ENCODE data around the gene PLG. TPM values are rescaled to one million over a fixed set of nuclear protein-coding genes. Genes with fewer than 3 reads are reported as not detected.
"Not testable (repeated sequence)": the region's sequence is repeated elsewhere in the genome, so short reads cannot be mapped to it uniquely, and the experiment has no call there.

Gene PLG
- total RNA-seq, 5 donors from 2014 or later (not counting 1 experiment from before 2014, with no cell fraction given): 0.73 to 1.9 (median 0.76) TPM; not detected in 2

DNA sequence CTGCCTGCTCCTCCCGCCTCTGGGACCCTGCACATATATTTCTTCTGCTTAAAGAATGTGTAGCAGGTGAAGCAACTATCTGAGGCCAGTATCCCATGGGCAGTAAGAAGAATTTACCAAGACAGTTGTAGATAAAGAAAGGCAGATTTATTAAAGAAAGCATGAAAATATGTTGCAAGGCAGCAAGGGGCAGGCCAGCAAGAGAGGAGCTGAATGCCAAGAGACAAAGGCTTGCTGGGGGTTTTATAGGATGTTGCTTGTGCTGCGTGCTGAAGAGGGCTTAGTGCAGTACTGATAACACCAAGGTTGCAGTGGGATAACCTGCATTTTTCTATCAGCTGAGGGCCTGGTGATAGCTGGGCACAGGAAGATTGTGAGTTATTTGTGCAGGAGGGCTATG, 6.4 kb upstream of the PLG start:
- WGBS (ENCODE audit: insufficient coverage): no CpG with 5 or more reads among the region's 2 CpGs
- H3K4me3 ChIP-seq (ENCODE audit: control insufficient read depth in 1 of 2, extremely low read depth in 1 of 2, low read length in 1 of 2); H3K4me3 Mint-ChIP-seq; H3K4me1 Mint-ChIP-seq; ATAC-seq (replicated peaks in 1 of 4); H3K27ac ChIP-seq (ENCODE audit: low read length); POLR2A ChIA-PET; H3K27ac Mint-ChIP-seq; H3K36me3 ChIP-seq (ENCODE audit: control insufficient read depth in 2 of 2, extremely low read depth in 1 of 2, insufficient read depth in 1 of 2, low read length in 1 of 2); H3K36me3 Mint-ChIP-seq; H3K4me1 ChIP-seq (ENCODE audit: control insufficient read depth in 1 of 2, extremely low read depth in 1 of 2, insufficient read depth in 2 of 2, low read length in 2 of 2); DNase-seq; H3K9me3 Mint-ChIP-seq; CTCF ChIA-PET; H3K9me3 ChIP-seq; H3K27me3 ChIP-seq (replicated peaks in 1 of 2; ENCODE audit: control insufficient read depth in 2 of 2, extremely low read depth in 1 of 2, insufficient read depth in 2 of 2, low read length in 1 of 2): not testable (repeated sequence)
- H3K27me3 Mint-ChIP-seq: peaks cover 6 to 14% of the 10 kb centered on the region in 2 donors

DNA sequence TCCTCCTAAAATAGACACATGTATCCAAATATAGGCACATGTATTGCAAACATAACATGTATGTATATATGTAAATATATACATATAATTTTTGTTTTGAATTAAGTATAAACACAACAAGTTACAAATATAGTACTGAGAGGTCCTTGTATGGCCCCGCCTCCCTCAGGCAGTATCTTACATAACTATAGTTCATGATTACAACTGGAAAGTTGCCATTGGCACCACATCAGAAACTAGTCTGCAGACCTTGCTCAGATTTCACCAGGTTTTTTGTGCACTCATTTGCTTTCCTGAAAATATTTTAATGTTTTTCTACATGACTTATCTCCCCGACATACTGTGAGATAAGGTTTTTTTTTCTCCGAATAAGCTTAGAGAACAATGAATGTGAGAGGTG, 5.2 kb upstream of the PLG start:
- ATAC-seq (replicated peaks in 1 of 4); H3K27ac Mint-ChIP-seq; H3K4me3 ChIP-seq (ENCODE audit: control insufficient read depth in 1 of 2, extremely low read depth in 1 of 2, low read length in 1 of 2); POLR2A ChIA-PET; CTCF ChIA-PET; H3K27ac ChIP-seq (ENCODE audit: low read length); H3K4me1 Mint-ChIP-seq; H3K4me1 ChIP-seq (ENCODE audit: control insufficient read depth in 1 of 2, extremely low read depth in 1 of 2, insufficient read depth in 2 of 2, low read length in 2 of 2); H3K36me3 Mint-ChIP-seq; DNase-seq; H3K9me3 Mint-ChIP-seq; H3K27me3 ChIP-seq (replicated peaks in 1 of 2; ENCODE audit: control insufficient read depth in 2 of 2, extremely low read depth in 1 of 2, insufficient read depth in 2 of 2, low read length in 1 of 2); H3K36me3 ChIP-seq (ENCODE audit: control insufficient read depth in 2 of 2, extremely low read depth in 1 of 2, insufficient read depth in 1 of 2, low read length in 1 of 2); H3K9me3 ChIP-seq; H3K4me3 Mint-ChIP-seq: not testable (repeated sequence)
- WGBS (ENCODE audit: insufficient coverage): no CpG with 5 or more reads among the region's 3 CpGs
- peaks cover 11 to 14% of the 10 kb centered on the region in 2 donors for H3K27me3 Mint-ChIP-seq

DNA sequence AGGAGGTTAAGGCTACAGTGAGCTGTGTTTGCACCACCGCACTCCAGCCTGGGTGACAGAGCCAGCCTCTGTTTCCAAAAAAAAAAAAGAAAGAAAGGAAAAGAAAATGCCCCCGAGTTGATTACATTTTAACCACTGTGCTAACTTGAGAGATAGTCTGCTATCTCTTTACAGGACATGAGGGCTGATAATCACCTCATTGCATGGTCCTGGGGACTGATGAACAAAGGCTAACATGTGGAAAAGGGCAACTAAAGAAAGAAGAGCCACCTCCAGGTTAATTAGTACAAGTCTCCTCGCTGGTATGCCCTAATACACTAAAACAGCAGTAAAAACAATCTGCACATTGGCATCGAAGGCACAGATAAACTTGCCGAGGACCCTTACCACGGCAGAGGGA, 4.2 kb upstream of the PLG start:
- Histone ChIP-seq H3K9me3 (no peaks in the 10 kb centered on the region), H3K4me3 (ENCODE audit: control insufficient read depth in 1 of 2, extremely low read depth in 1 of 2, low read length in 1 of 2) (no peak overlapping the region), H3K36me3 (ENCODE audit: control insufficient read depth in 2 of 2, extremely low read depth in 1 of 2, insufficient read depth in 1 of 2, low read length in 1 of 2) (no peaks in the 10 kb centered on the region), H3K27me3 (replicated peaks in 1 of 2; ENCODE audit: control insufficient read depth in 2 of 2, extremely low read depth in 1 of 2, insufficient read depth in 2 of 2, low read length in 1 of 2) (no peaks in the 10 kb centered on the region), H3K4me1 (ENCODE audit: control insufficient read depth in 1 of 2, extremely low read depth in 1 of 2, insufficient read depth in 2 of 2, low read length in 2 of 2) (no peaks in the 10 kb centered on the region), H3K27ac (ENCODE audit: low read length) (no peak overlapping the region)
- Mint-ChIP-seq H3K9me3 (no peaks in the 10 kb centered on the region), H3K27me3 (peaks cover 14 to 16% of the 10 kb centered on the region in 2 donors), H3K27ac (no peak overlapping the region), H3K4me3 (no peak overlapping the region), H3K4me1 (no peaks in the 10 kb centered on the region), H3K36me3 (no peaks in the 10 kb centered on the region)
- 93% methylated on average over 2 of the region's 6 CpGs for WGBS (ENCODE audit: insufficient coverage)
- CTCF ChIA-PET: no interaction called here
- DNase-seq: no peak
- ATAC-seq (replicated peaks in 1 of 4): no peak
- POLR2A ChIA-PET: no interaction called here

DNA sequence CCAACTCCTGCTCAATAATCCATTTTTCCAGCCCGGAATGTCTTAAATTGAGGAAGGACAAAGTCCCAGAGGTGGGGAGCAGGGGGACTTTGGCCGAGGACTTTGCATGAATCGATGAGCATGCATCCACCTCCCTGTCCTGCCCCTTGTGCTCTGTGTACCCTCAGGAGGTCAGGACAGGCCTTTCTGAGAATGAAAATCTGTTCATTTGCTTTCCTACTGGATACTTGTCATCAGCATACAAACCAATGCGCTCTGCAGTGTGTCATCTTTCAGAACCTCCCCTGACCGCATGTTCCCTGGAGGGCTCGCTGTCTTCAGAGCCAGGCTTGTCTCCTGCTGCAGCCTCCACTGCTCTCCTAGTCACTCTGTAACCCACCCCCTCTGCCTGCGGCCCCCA, 2.6 kb downstream of the PLG start:
- CTCF ChIA-PET, POLR2A ChIA-PET: not testable (repeated sequence)

DNA sequence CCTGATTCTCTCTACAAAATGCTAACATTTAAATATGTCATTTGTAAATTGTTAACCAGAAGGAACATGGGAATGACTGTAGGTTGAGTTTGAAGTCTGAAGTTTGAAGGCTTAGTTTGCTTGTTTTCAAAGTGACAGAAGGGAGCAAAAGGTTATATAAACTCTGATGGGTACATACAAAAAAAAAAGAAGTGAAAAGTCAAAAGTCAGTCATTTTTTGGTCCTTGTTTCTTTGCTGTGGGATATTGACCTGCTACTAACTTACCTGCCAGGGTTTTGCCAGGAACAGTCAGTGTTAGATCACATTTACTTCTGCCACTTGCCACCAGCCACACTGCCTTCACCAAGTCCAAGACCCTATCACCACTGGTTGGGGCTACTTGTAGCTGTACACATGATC, 6.9 kb downstream of the PLG start:
- POLR2A ChIA-PET; H3K9me3 ChIP-seq; ATAC-seq (replicated peaks in 1 of 4); CTCF ChIA-PET; H3K4me1 ChIP-seq (ENCODE audit: control insufficient read depth in 1 of 2, extremely low read depth in 1 of 2, insufficient read depth in 2 of 2, low read length in 2 of 2); H3K9me3 Mint-ChIP-seq; H3K27ac ChIP-seq (ENCODE audit: low read length); H3K36me3 ChIP-seq (ENCODE audit: control insufficient read depth in 2 of 2, extremely low read depth in 1 of 2, insufficient read depth in 1 of 2, low read length in 1 of 2); H3K4me1 Mint-ChIP-seq; H3K27ac Mint-ChIP-seq; H3K27me3 ChIP-seq (replicated peaks in 1 of 2; ENCODE audit: control insufficient read depth in 2 of 2, extremely low read depth in 1 of 2, insufficient read depth in 2 of 2, low read length in 1 of 2); H3K4me3 ChIP-seq (ENCODE audit: control insufficient read depth in 1 of 2, extremely low read depth in 1 of 2, low read length in 1 of 2); H3K36me3 Mint-ChIP-seq; H3K4me3 Mint-ChIP-seq; DNase-seq: not testable (repeated sequence)
- peaks cover 17 to 18% of the 10 kb centered on the region in 2 donors for H3K27me3 Mint-ChIP-seq

More for the DNA sequence above, 2.6 kb downstream of the PLG start:
- not testable (repeated sequence) for H3K36me3 ChIP-seq (ENCODE audit: control insufficient read depth in 2 of 2, extremely low read depth in 1 of 2, insufficient read depth in 1 of 2, low read length in 1 of 2); H3K4me1 Mint-ChIP-seq; DNase-seq; H3K27ac Mint-ChIP-seq; H3K9me3 ChIP-seq; H3K27me3 ChIP-seq (replicated peaks in 1 of 2; ENCODE audit: control insufficient read depth in 2 of 2, extremely low read depth in 1 of 2, insufficient read depth in 2 of 2, low read length in 1 of 2); H3K4me1 ChIP-seq (ENCODE audit: control insufficient read depth in 1 of 2, extremely low read depth in 1 of 2, insufficient read depth in 2 of 2, low read length in 2 of 2); H3K4me3 Mint-ChIP-seq; H3K4me3 ChIP-seq (ENCODE audit: control insufficient read depth in 1 of 2, extremely low read depth in 1 of 2, low read length in 1 of 2); H3K27ac ChIP-seq (ENCODE audit: low read length); H3K36me3 Mint-ChIP-seq; ATAC-seq (replicated peaks in 1 of 4); H3K9me3 Mint-ChIP-seq
- peaks cover 23 to 27% of the 10 kb centered on the region in 2 donors for H3K27me3 Mint-ChIP-seq
- WGBS (ENCODE audit: insufficient coverage): 91% methylated on average over 6 of the region's 7 CpGs

DNA sequence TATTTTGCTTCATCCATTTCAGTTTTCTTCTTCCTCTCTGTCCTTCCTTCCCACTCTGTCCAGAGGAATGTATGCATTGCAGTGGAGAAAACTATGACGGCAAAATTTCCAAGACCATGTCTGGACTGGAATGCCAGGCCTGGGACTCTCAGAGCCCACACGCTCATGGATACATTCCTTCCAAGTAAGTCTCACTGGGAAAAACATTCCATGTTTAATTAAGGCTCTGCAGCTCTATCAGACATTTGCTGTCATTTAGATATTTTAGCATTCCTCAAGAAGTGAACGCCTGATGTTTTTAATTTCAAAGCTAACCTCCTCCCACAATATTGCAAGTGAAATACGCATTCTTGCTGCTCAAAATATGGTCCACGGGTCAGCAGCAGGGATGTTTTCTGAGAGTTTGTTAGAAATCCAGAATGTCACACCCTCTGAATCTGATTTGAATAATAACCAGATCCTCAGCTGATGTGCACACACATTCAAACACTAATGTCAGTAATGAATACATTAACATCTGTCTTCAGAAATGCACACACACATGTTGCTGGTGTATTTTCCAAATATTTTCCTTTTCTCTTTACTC, 12.8 kb downstream of the PLG start:
- Mint-ChIP-seq H3K36me3 (no peaks in the 10 kb centered on the region), H3K4me1 (no peaks in the 10 kb centered on the region), H3K27me3 (peaks cover 1 to 7% of the 10 kb centered on the region in 2 donors), H3K27ac (no peak overlapping the region), H3K4me3 (no peak overlapping the region), H3K9me3 (peaks cover 0 to 3% (median 0%) of the 10 kb centered on the region in 3 donors)
- DNase-seq (no peak), ATAC-seq (replicated peaks in 1 of 4) (no peak)
- H3K4me1 ChIP-seq (ENCODE audit: control insufficient read depth in 1 of 2, extremely low read depth in 1 of 2, insufficient read depth in 2 of 2, low read length in 2 of 2): no peaks in the 10 kb centered on the region
- H3K27ac ChIP-seq (ENCODE audit: low read length): no peak overlapping the region
- no peaks in the 10 kb centered on the region for H3K36me3 ChIP-seq (ENCODE audit: control insufficient read depth in 2 of 2, extremely low read depth in 1 of 2, insufficient read depth in 1 of 2, low read length in 1 of 2)
- POLR2A ChIA-PET: no interaction called here
- H3K27me3 ChIP-seq (replicated peaks in 1 of 2; ENCODE audit: control insufficient read depth in 2 of 2, extremely low read depth in 1 of 2, insufficient read depth in 2 of 2, low read length in 1 of 2): no peaks in the 10 kb centered on the region
- 96% methylated on average over 2 of the region's 5 CpGs for WGBS (ENCODE audit: insufficient coverage)
- no peak overlapping the region for H3K4me3 ChIP-seq (ENCODE audit: control insufficient read depth in 1 of 2, extremely low read depth in 1 of 2, low read length in 1 of 2)
- no peaks in the 10 kb centered on the region for H3K9me3 ChIP-seq
- CTCF ChIA-PET: no interaction called here

DNA sequence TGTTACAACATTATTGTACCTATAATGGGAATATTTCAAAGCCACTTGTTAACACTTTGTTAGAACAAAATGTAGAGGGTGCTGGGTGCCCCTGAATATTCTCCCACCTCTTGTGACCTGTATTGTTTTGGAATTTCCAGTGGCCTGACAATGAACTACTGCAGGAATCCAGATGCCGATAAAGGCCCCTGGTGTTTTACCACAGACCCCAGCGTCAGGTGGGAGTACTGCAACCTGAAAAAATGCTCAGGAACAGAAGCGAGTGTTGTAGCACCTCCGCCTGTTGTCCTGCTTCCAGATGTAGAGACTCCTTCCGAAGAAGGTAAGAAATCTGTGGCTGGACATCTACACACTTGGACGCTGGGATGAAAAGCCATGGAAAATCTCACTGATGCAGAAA, 28.9 kb downstream of the PLG start:
- ATAC-seq (replicated peaks in 1 of 4) (no peak), DNase-seq (no peak)
- Histone ChIP-seq H3K36me3 (ENCODE audit: control insufficient read depth in 2 of 2, extremely low read depth in 1 of 2, insufficient read depth in 1 of 2, low read length in 1 of 2) (no peaks in the 10 kb centered on the region), H3K27me3 (replicated peaks in 1 of 2; ENCODE audit: control insufficient read depth in 2 of 2, extremely low read depth in 1 of 2, insufficient read depth in 2 of 2, low read length in 1 of 2) (peaks cover 0 to 12% of the 10 kb centered on the region in 2 experiments), H3K4me3 (ENCODE audit: control insufficient read depth in 1 of 2, extremely low read depth in 1 of 2, low read length in 1 of 2) (no peak overlapping the region), H3K9me3 (no peaks in the 10 kb centered on the region), H3K4me1 (ENCODE audit: control insufficient read depth in 1 of 2, extremely low read depth in 1 of 2, insufficient read depth in 2 of 2, low read length in 2 of 2) (no peaks in the 10 kb centered on the region), H3K27ac (ENCODE audit: low read length) (no peak overlapping the region)
- CTCF ChIA-PET: no interaction called here
- H3K27ac Mint-ChIP-seq: no peak overlapping the region
- 58% methylated on average over 6 of the region's 6 CpGs for WGBS (ENCODE audit: insufficient coverage)
- no peaks in the 10 kb centered on the region for H3K4me1 Mint-ChIP-seq
- no peaks in the 10 kb centered on the region for H3K9me3 Mint-ChIP-seq
- H3K27me3 Mint-ChIP-seq: peaks cover 14 to 17% of the 10 kb centered on the region in 2 donors
- H3K4me3 Mint-ChIP-seq: no peak overlapping the region
- POLR2A ChIA-PET: no interaction called here
- no peaks in the 10 kb centered on the region for H3K36me3 Mint-ChIP-seq
